CD4-positive, alpha-beta T cell (primary cell): ENCODE measurements around the gene NCAM2. TPM values are rescaled to one million over a fixed set of nuclear protein-coding genes. Genes with fewer than 3 reads are reported as not detected.

Experiments
- ATAC-seq: fragments of 200-7000 bp; cut with Tn5 transposase; one replicate; pipeline ENCODE4 v1.10.0; 2022; ENCODE audit warnings: mild to moderate bottlenecking; ENCODE audit not compliant: poor library complexity
- CTCF ChIA-PET: fragments of 350-600 bp; sonication (Branson Sonifier 250); formaldehyde crosslinking; loops from one replicate; lab custom pipeline; 2021; ENCODE audit warnings: antibody characterized with exemption, inconsistent platforms; lab: Charles Lee
- POLR2A ChIA-PET: fragments of 350-600 bp; sonication (Branson Sonifier 250); formaldehyde crosslinking; loops from one replicate; lab custom pipeline; 2021; ENCODE audit warnings: antibody characterized with exemption, inconsistent platforms; lab: Charles Lee
- DNase-seq, 14 experiments: peaks; one replicate each; pipeline ENCODE4 v3.0.0-alpha.2; 2013 to 2020; ENCODE audit warnings: mixed read lengths in 2 of 14
- H3K27ac ChIP-seq, 2 donors: one replicate each; pipeline versions ENCODE4 v1.5.1 to v1.7.0; 2013; ENCODE audit warnings: low read length in 2 of 2, low read depth in 1 of 2, mild to moderate bottlenecking in 1 of 2
- H3K27me3 ChIP-seq, 2 experiments: 1 replicate in 1 of 2; 2 replicates in 1 of 2; pipeline versions ENCODE4 v1.6.1 to v1.7.0; 2013; ENCODE audit warnings: low read length in 2 of 2, control low read depth in 1 of 2, mild to moderate bottlenecking in 1 of 2, moderate library complexity in 1 of 2; ENCODE audit not compliant: insufficient read depth in 2 of 2, control insufficient read depth in 1 of 2
- H3K36me3 ChIP-seq: one replicate; pipeline ENCODE4 v1.6.1; 2013; ENCODE audit warnings: low read length, control low read depth; ENCODE audit not compliant: insufficient read depth
- H3K4me1 ChIP-seq: one replicate; pipeline ENCODE4 v1.6.1; 2013; ENCODE audit warnings: low read length, control low read depth; ENCODE audit not compliant: insufficient read depth
- H3K4me3 ChIP-seq: one replicate; pipeline ENCODE4 v1.5.1; 2013; ENCODE audit warnings: mild to moderate bottlenecking, low read length, moderate library complexity
- H3K9me3 ChIP-seq, 2 experiments: 1 replicate in 1 of 2; 2 replicates in 1 of 2; pipeline versions ENCODE4 v1.6.1 to v1.7.0; 2013; ENCODE audit warnings: low read length in 2 of 2, mild to moderate bottlenecking in 2 of 2, control low read depth in 1 of 2, moderate library complexity in 1 of 2; ENCODE audit not compliant: control insufficient read depth in 1 of 2, insufficient read depth in 1 of 2
- H3K27ac Mint-ChIP-seq: one replicate; pipeline ENCODE4 v1.8.0; 2020; ENCODE audit warnings: mixed read lengths
- H3K27me3 Mint-ChIP-seq: one replicate; pipeline ENCODE4 v1.8.0; 2021; ENCODE audit warnings: mixed read lengths
- H3K36me3 Mint-ChIP-seq: one replicate; pipeline ENCODE4 v1.8.0; 2021; ENCODE audit warnings: low read depth, mixed read lengths
- H3K4me1 Mint-ChIP-seq: one replicate; pipeline ENCODE4 v1.8.0; 2021; ENCODE audit warnings: low read depth, mixed read lengths
- H3K4me3 Mint-ChIP-seq: one replicate; pipeline ENCODE4 v1.8.0; 2020; ENCODE audit warnings: mild to moderate bottlenecking, mixed read lengths
- H3K9me3 Mint-ChIP-seq: one replicate; pipeline ENCODE4 v1.8.0; 2020; ENCODE audit warnings: mixed read lengths
- intact Hi-C, 2 experiments: fragments of 100-400 bp; cut with DNase I in 1 of 2; cut with micrococcal nuclease in 1 of 2; formaldehyde crosslinking; loops; one replicate each; pipeline versions ENCODE4 v1.15.1 to v1.9.0; 2023 to 2025; cut with DNase I, micrococcal nuclease
- total RNA-seq, 174 experiments: library from RNA in 2 of 174; stranded (reverse) in 2 of 174; gene quantifications; one replicate each; pipeline ENCODE4 v1.2.3 and lab custom pipeline; 2021 to 2026
- TF ChIP-seq, protein P1 (sequence below): fragments of 200-600 bp; IDR thresholded peaks from one replicate; pipeline ENCODE4 v1.8.0; 2022; ENCODE audit warnings: antibody characterized with exemption, mild to moderate bottlenecking

The NCAM2 gene
- total RNA-seq, 2 experiments from 2014 or later, result not detected

DNA sequence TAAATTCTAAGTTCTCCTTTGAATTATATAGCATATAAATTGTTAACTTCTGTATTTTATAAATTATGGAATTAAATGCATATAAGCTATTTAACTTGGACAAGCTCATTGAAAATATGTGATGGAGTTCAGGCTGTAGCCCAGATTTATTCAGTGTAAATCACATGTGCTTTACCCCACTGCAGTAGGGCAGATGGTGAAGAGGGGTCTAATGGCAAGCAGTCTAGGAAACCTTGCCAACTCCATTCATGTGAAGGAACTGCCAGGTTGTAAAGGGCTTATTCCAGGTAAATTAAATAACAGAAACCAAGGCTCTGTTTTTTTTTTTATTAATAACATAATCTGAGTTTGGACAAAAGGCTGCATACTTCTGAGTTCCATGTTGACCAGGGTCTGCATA, 243.2 kb downstream of the NCAM2 start:
- no peaks in the 10 kb centered on the region for H3K36me3 Mint-ChIP-seq
- no peaks in the 10 kb centered on the region for H3K27me3 Mint-ChIP-seq
- intact Hi-C loops, result no loop called here
- CTCF ChIA-PET, result no interaction called here
- ATAC-seq (no peak), DNase-seq (no peak)
- Histone ChIP-seq H3K9me3 (no peaks in the 10 kb centered on the region), H3K27me3 (no peaks in the 10 kb centered on the region), H3K4me3 (no peak overlapping the region), H3K36me3 (no peaks in the 10 kb centered on the region), H3K4me1 (no peaks in the 10 kb centered on the region), H3K27ac (no peak overlapping the region)
- TF ChIP-seq, protein P1, sequence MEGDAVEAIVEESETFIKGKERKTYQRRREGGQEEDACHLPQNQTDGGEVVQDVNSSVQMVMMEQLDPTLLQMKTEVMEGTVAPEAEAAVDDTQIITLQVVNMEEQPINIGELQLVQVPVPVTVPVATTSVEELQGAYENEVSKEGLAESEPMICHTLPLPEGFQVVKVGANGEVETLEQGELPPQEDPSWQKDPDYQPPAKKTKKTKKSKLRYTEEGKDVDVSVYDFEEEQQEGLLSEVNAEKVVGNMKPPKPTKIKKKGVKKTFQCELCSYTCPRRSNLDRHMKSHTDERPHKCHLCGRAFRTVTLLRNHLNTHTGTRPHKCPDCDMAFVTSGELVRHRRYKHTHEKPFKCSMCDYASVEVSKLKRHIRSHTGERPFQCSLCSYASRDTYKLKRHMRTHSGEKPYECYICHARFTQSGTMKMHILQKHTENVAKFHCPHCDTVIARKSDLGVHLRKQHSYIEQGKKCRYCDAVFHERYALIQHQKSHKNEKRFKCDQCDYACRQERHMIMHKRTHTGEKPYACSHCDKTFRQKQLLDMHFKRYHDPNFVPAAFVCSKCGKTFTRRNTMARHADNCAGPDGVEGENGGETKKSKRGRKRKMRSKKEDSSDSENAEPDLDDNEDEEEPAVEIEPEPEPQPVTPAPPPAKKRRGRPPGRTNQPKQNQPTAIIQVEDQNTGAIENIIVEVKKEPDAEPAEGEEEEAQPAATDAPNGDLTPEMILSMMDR, result no peak
- H3K27ac Mint-ChIP-seq, result no peak overlapping the region
- peaks cover 10% of the 10 kb centered on the region for H3K9me3 Mint-ChIP-seq
- POLR2A ChIA-PET, result no interaction called here
- no peak overlapping the region for H3K4me3 Mint-ChIP-seq
- H3K4me1 Mint-ChIP-seq, result no peaks in the 10 kb centered on the region

DNA sequence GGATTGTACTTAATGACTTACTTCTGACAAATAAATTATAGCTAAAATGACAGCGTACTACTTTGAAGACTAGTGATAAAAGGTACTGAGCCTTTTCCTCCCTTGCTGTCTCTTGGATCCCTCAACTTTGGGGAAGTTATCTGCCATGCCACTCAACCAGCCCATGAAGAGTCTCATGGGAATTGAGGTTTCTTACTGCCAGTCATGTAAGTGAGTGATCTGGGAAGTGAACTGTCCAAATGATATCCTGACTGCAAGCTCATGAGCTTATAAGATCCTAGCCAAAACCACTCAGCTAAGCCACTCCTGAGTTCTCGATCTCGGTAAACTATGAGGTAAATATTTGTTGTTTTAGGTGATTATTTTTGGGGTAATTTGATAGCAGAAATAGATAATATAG, 247.8 kb downstream of the NCAM2 start:
- no peak overlapping the region for H3K27ac Mint-ChIP-seq
- no peak overlapping the region for H3K27ac ChIP-seq
- intact Hi-C loops, result no loop called here
- no peaks in the 10 kb centered on the region for H3K4me1 ChIP-seq
- no peaks in the 10 kb centered on the region for H3K27me3 Mint-ChIP-seq
- no peaks in the 10 kb centered on the region for H3K27me3 ChIP-seq
- DNase-seq (no peak), ATAC-seq (no peak)
- H3K4me1 Mint-ChIP-seq, result no peaks in the 10 kb centered on the region
- H3K4me3 Mint-ChIP-seq, result no peak overlapping the region
- CTCF ChIA-PET, result no interaction called here
- H3K36me3 ChIP-seq, result no peaks in the 10 kb centered on the region
- peaks cover 10% of the 10 kb centered on the region for H3K9me3 Mint-ChIP-seq
- POLR2A ChIA-PET, result no interaction called here
- TF ChIP-seq, protein P1, result no peak
- no peaks in the 10 kb centered on the region for H3K9me3 ChIP-seq
- no peaks in the 10 kb centered on the region for H3K36me3 Mint-ChIP-seq
- no peak overlapping the region for H3K4me3 ChIP-seq

DNA sequence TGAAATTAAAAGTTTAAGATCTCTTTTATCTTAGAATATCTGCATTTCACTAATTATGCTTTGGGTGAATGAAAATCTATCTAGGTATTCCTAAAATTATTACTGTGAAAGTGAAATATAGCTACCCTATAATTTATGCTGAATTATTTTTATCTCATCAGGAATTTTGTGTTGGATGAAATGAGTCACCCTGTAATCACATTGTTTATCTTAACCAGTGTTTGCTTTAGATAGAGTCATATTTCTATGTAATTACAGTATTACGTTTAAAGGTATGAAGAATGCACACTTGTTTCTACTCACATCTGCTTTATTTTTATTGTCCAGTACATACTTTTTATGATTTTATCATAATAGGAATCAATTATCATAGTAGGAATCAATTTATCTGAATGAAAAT, 249.2 kb downstream of the NCAM2 start:
- Histone ChIP-seq H3K4me1 (no peaks in the 10 kb centered on the region), H3K9me3 (no peaks in the 10 kb centered on the region), H3K27ac (no peak overlapping the region), H3K4me3 (no peak overlapping the region), H3K27me3 (no peaks in the 10 kb centered on the region), H3K36me3 (no peaks in the 10 kb centered on the region)
- Mint-ChIP-seq H3K4me3 (no peak overlapping the region), H3K27me3 (no peaks in the 10 kb centered on the region), H3K4me1 (no peaks in the 10 kb centered on the region), H3K9me3 (peaks cover 9% of the 10 kb centered on the region), H3K27ac (no peak overlapping the region), H3K36me3 (no peaks in the 10 kb centered on the region)
- ATAC-seq (no peak), DNase-seq (no peak)
- ChIA-PET CTCF (no interaction called here), POLR2A (no interaction called here)
- TF ChIP-seq, protein P1, result no peak
- intact Hi-C loops, result no loop called here
